Measurements from ENCODE around the gene CBY2.

GRCh38 chr13:45690636-45691035, 11.5 kb upstream of the CBY2 start:
- TF ChIP-seq EP300 (IDR thresholded peaks at IDR 0.05; ENCODE audit: borderline replicate concordance) (no peak), CEBPB (IDR thresholded peaks at IDR 0.05) (no peak), REST (IDR thresholded peaks at IDR 0.05; ENCODE audit: low read depth) (no peak), FOXM1 (IDR thresholded peaks at IDR 0.05; ENCODE audit: borderline replicate concordance, low read depth) (no peak), MAX (IDR thresholded peaks at IDR 0.05) (no peak), CREB1 (IDR thresholded peaks at IDR 0.05; ENCODE audit: low read depth) (no peak), YY1 (IDR thresholded peaks at IDR 0.05; ENCODE audit: low read depth) (no peak)

Data from Ishikawa (cell line).